Caco-2 (cell line): ENCODE measurements around the gene TNFRSF4. TPM values are rescaled to one million over a fixed set of nuclear protein-coding genes. Genes with fewer than 3 reads are reported as not detected.
A peak's percentile ranks its signal among the peaks of the same experiment; 100 is the strongest.

Experiments used
- BruUV-seq: library from RNA; stranded (reverse); fragments of 400-500 nt; replicated peaks from 2 replicates; lab custom pipeline; 2021; lab: Mats Ljungman, UMichigan
- CTCF ChIA-PET: fragments of 300-600 bp; sonication (Branson Sonifier 250); formaldehyde crosslinking; loops from one replicate; lab custom pipeline; 2022; ENCODE audit warnings: antibody characterized with exemption; lab: Charles Lee
- POLR2A ChIA-PET: fragments of 300-600 bp; sonication (Branson Sonifier 250); formaldehyde crosslinking; loops from one replicate; lab custom pipeline; 2022; ENCODE audit warnings: antibody characterized with exemption; lab: Charles Lee
- DNase-seq, 2 experiments: peaks; one replicate each; pipeline versions ENCODE4 v3.0.0 to v3.0.0-alpha.2; 2020 to 2022
- H3K27me3 ChIP-seq: replicated peaks from 2 replicates; pipeline ENCODE4 v1.6.0; 2011; ENCODE audit warnings: low read length; ENCODE audit not compliant: control insufficient read depth, insufficient read depth
- H3K36me3 ChIP-seq: 2 replicates; pipeline ENCODE4 v1.5.1; 2011; ENCODE audit warnings: low read length; ENCODE audit not compliant: control insufficient read depth, insufficient read depth
- H3K4me1 ChIP-seq: fragments of 250-450 bp; sonication (Bioruptor Pico); 2 replicates; pipeline ENCODE4 v1.5.1; 2020; ENCODE audit warnings: mild to moderate bottlenecking
- H3K4me3 ChIP-seq: 2 replicates; pipeline ENCODE4 v1.5.1; 2011; ENCODE audit warnings: low read depth, mild to moderate bottlenecking, control low read depth, low read length
- H3K9me3 ChIP-seq: fragments of 250-450 bp; sonication (Bioruptor Pico); 2 replicates; pipeline ENCODE4 v1.5.1; 2020; ENCODE audit warnings: mild to moderate bottlenecking, moderate library complexity
- H3K27ac Mint-ChIP-seq: one replicate; pipeline ENCODE4 v1.8.0; 2022; ENCODE audit warnings: mixed read lengths; ENCODE audit not compliant: unreplicated experiment
- H3K27me3 Mint-ChIP-seq: one replicate; pipeline ENCODE4 v1.8.0; 2022; ENCODE audit warnings: mixed read lengths; ENCODE audit not compliant: insufficient read depth, unreplicated experiment
- H3K36me3 Mint-ChIP-seq: one replicate; pipeline ENCODE4 v1.8.0; 2022; ENCODE audit warnings: mild to moderate bottlenecking, mixed read lengths; ENCODE audit not compliant: insufficient read depth, unreplicated experiment
- H3K4me1 Mint-ChIP-seq: one replicate; pipeline ENCODE4 v1.8.0; 2022; ENCODE audit warnings: low read depth, mixed read lengths; ENCODE audit not compliant: unreplicated experiment
- H3K4me3 Mint-ChIP-seq: one replicate; pipeline ENCODE4 v1.8.0; 2022; ENCODE audit warnings: mild to moderate bottlenecking, moderate library complexity, mixed read lengths; ENCODE audit not compliant: unreplicated experiment
- H3K9me3 Mint-ChIP-seq: one replicate; pipeline ENCODE4 v1.8.0; 2022; ENCODE audit warnings: mixed read lengths; ENCODE audit not compliant: unreplicated experiment
- intact Hi-C: fragments of 100-400 bp; cut with micrococcal nuclease; formaldehyde crosslinking; loops from one replicate; pipeline ENCODE4 v1.10.0; 2022; ENCODE audit not compliant: unreplicated experiment
- total RNA-seq: library from RNA; stranded (reverse); gene quantifications from 2 replicates; pipeline ENCODE4 v1.2.3, GENCODE V29; 2022
- TF ChIP-seq, protein P1 (sequence below), 2 experiments: fragments of 200-600 bp in 1 of 2; IDR thresholded peaks; 1 replicate in 1 of 2; 2 replicates in 1 of 2; pipeline versions ENCODE4 v1.5.1 to v1.8.0; 2011 to 2022; ENCODE audit warnings: antibody characterized with exemption in 1 of 2, control low read depth in 1 of 2, inconsistent platforms in 1 of 2, low read depth in 1 of 2, low read length in 1 of 2, mild to moderate bottlenecking in 1 of 2, moderate library complexity in 1 of 2; ENCODE audit not compliant: insufficient read depth in 1 of 2, severe bottlenecking in 1 of 2, unreplicated experiment in 1 of 2

Gene TNFRSF4
- total RNA-seq, 1 experiment from 2014 or later, result not detected

DNA sequence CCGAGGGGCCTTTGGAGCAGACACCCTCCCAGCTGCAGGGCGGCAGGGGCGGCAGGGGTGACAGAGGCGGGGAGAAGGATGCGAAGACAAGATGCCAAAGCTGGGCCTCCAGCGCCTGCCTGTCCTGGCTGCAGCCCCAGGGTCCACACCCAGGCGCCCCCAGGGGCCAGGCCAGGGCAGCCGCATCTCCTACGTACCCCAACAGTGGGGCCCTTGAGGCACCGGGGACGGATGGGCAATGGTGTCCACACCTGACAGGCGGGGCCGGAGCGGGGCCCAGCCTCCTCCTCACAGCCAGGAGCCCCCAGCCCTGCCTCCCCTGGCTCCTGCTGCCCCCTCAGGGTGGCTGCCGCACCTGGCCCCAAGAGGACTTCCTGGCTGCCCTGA, 25.3 kb upstream of the TNFRSF4 start:
- Mint-ChIP-seq H3K27ac (no peak overlapping the region), H3K27me3 (no peaks in the 10 kb centered on the region), H3K4me1 (no peaks in the 10 kb centered on the region), H3K9me3 (no peaks in the 10 kb centered on the region), H3K36me3 (peaks cover 40% of the 10 kb centered on the region), H3K4me3 (no peak overlapping the region)
- no peaks in the 10 kb centered on the region for H3K36me3 ChIP-seq
- DNase-seq, result no peak
- ChIA-PET POLR2A (no interaction called here), CTCF (no interaction called here)
- H3K9me3 ChIP-seq, result no peaks in the 10 kb centered on the region
- TF ChIP-seq, protein P1, sequence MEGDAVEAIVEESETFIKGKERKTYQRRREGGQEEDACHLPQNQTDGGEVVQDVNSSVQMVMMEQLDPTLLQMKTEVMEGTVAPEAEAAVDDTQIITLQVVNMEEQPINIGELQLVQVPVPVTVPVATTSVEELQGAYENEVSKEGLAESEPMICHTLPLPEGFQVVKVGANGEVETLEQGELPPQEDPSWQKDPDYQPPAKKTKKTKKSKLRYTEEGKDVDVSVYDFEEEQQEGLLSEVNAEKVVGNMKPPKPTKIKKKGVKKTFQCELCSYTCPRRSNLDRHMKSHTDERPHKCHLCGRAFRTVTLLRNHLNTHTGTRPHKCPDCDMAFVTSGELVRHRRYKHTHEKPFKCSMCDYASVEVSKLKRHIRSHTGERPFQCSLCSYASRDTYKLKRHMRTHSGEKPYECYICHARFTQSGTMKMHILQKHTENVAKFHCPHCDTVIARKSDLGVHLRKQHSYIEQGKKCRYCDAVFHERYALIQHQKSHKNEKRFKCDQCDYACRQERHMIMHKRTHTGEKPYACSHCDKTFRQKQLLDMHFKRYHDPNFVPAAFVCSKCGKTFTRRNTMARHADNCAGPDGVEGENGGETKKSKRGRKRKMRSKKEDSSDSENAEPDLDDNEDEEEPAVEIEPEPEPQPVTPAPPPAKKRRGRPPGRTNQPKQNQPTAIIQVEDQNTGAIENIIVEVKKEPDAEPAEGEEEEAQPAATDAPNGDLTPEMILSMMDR (IDR thresholded peaks at IDR 0.05; ENCODE audit: insufficient read depth in 1 of 2, low read depth in 1 of 2, low read length in 1 of 2, severe bottlenecking in 1 of 2, unreplicated experiment in 1 of 2), result no peak
- no TSS peak for BruUV-seq
- intact Hi-C loops, result no loop called here
- no peaks in the 10 kb centered on the region for H3K27me3 ChIP-seq
- H3K4me3 ChIP-seq, result no peak overlapping the region
- H3K4me1 ChIP-seq, result peaks cover 38% of the 10 kb centered on the region

DNA sequence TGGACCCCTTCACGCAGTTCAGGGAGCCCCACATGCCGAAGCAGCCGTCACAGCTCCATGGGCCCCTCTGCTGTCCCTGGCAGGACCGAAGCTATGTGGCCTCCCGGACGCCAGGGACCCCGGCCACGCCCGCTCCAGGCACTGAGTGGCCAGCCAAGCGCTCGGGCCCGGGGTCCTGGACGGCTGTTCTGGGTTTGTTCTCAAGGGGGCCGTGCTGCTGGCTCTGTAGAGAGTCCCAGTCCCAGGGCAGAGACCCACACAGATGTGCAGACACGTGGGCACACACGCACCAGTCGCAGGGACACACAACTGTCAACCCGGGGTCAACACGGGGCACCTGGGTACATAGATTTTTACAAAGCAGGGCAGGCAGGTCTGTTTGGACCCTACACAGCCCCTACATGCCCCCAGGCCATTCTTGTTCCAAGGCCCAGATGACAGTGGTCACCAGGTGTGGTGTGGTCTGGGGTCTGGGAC, 24.8 kb upstream of the TNFRSF4 start:
- H3K27me3 Mint-ChIP-seq, result no peaks in the 10 kb centered on the region
- H3K4me1 ChIP-seq, result peaks cover 33% of the 10 kb centered on the region
- peaks cover 40% of the 10 kb centered on the region for H3K36me3 Mint-ChIP-seq
- no peak overlapping the region for H3K4me3 ChIP-seq
- POLR2A ChIA-PET, result interaction anchor here (0.8 kb wide), 1 partner anchor 54 kb away, joined by 3 read pairs; no protein-coding TSS in a partner anchor
- intact Hi-C loops, result no loop called here
- no TSS peak for BruUV-seq
- H3K4me3 Mint-ChIP-seq, result no peak overlapping the region
- TF ChIP-seq, protein P1 (IDR thresholded peaks at IDR 0.05; ENCODE audit: insufficient read depth in 1 of 2, low read depth in 1 of 2, low read length in 1 of 2, severe bottlenecking in 1 of 2, unreplicated experiment in 1 of 2), result no peak
- CTCF ChIA-PET, result interaction anchor here (1.0 kb wide), 1 partner anchor 116 kb away, joined by 3 read pairs; no protein-coding TSS in a partner anchor
- H3K9me3 ChIP-seq, result no peaks in the 10 kb centered on the region
- no peaks in the 10 kb centered on the region for H3K4me1 Mint-ChIP-seq
- no peaks in the 10 kb centered on the region for H3K27me3 ChIP-seq
- H3K36me3 ChIP-seq, result no peaks in the 10 kb centered on the region
- no peak for DNase-seq
- no peak overlapping the region for H3K27ac Mint-ChIP-seq
- no peaks in the 10 kb centered on the region for H3K9me3 Mint-ChIP-seq

DNA sequence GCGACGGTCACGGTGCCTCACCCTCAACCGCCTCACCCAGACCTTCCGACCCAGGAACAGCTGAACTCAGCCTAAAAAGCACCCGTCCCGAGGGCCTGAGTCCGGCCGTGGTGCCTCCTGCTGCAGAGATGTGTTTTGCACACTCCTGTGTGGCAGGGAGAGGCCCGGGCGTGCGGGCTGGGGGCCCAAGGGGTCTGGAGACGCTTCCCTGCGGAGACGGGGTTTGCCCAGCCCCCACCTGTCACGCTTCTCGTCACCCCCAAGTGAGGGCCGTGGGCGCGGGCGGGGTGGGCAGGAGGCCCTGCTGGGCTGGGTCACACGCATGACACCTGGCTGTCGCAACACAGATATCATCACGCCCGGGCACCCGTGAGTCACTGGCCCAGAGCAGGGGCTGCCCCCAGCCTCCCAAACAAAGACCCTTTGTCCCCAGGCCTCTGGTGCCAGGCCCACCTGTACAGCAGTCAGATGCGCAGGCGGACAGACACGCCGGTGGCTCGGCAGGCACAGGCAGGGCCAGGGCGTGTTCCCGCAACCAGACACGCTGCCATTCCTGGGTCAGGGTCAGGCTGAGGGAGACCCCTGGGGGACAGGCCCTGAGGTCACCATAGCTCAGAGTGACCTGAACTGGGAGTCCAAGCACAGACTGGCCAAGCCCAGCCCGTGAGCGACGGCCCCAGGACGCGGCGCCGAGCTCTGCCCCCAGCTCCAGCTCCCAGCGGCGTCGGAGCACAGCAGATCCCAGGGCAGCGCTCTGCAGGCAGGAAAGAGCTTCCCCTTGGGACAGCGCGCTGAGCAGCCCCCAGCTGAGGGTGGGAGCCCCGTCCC, 24.1 kb upstream of the TNFRSF4 start:
- no peaks in the 10 kb centered on the region for H3K27me3 ChIP-seq
- H3K4me3 ChIP-seq, result no peak overlapping the region
- peaks cover 43% of the 10 kb centered on the region for H3K36me3 Mint-ChIP-seq
- H3K4me1 Mint-ChIP-seq, result no peaks in the 10 kb centered on the region
- H3K4me3 Mint-ChIP-seq, result no peak overlapping the region
- intact Hi-C loops, result no loop called here
- ChIA-PET POLR2A (interaction anchor here (0.8 kb wide), 1 partner anchor 54 kb away, joined by 3 read pairs; no protein-coding TSS in a partner anchor), CTCF (interaction anchor here (1.0 kb wide), 1 partner anchor 115 kb away, joined by 3 read pairs; no protein-coding TSS in a partner anchor)
- H3K27ac Mint-ChIP-seq, result no peak overlapping the region
- H3K36me3 ChIP-seq, result no peaks in the 10 kb centered on the region
- H3K9me3 Mint-ChIP-seq, result no peaks in the 10 kb centered on the region
- no peaks in the 10 kb centered on the region for H3K9me3 ChIP-seq
- BruUV-seq, result no TSS peak
- TF ChIP-seq, protein P1 (IDR thresholded peaks at IDR 0.05; ENCODE audit: insufficient read depth in 1 of 2, low read depth in 1 of 2, low read length in 1 of 2, severe bottlenecking in 1 of 2, unreplicated experiment in 1 of 2), result no peak
- no peaks in the 10 kb centered on the region for H3K27me3 Mint-ChIP-seq
- DNase-seq, result peak in 1 of 2 experiments; percentile 55
- peaks cover 36% of the 10 kb centered on the region for H3K4me1 ChIP-seq
